HepG2 (cell line): Measurements from ENCODE around the gene CASR. TPM values are rescaled to one million over a fixed set of nuclear protein-coding genes. Genes with fewer than 3 reads are reported as not detected.

ENCODE experiments used
- ATAC-seq: fragments of 200-7000 bp; cut with Tn5 transposase; 3 replicates; pipeline ENCODE4 v1.9.1; 2020; ENCODE audit warnings: mild to moderate bottlenecking, moderate library complexity
- BruUV-seq: library from RNA; stranded (reverse); fragments of 400-500 nt; replicated peaks from 2 replicates; lab custom pipeline; 2021; lab: Mats Ljungman, UMichigan
- CTCF ChIA-PET: fragments of 300-600 bp; formaldehyde crosslinking; extraction: SDS; loops from one replicate; lab custom pipeline; 2021; ENCODE audit warnings: low total read pairs, inconsistent platforms, low intra/inter-chr PET ratio; lab: Yijun Ruan, JAX
- POLR2A ChIA-PET: fragments of 350-600 bp; sonication (Branson Sonifier 250); formaldehyde crosslinking; loops from one replicate; lab custom pipeline; 2020; ENCODE audit warnings: antibody characterized with exemption, inconsistent platforms; lab: Yijun Ruan, JAX
- DNase-seq: peaks from one replicate; pipeline ENCODE4 v3.0.0-alpha.2; 2015; ENCODE audit warnings: low spot score
- FAIRE-seq: peaks from 3 replicates; lab custom pipeline; 2011; peaks lifted over from hg19 to GRCh38; lab: Jason Lieb, UNC
- H2AFZ ChIP-seq: one replicate; pipeline ENCODE4 v1.6.1; 2011; ENCODE audit warnings: low read length, inconsistent platforms
- H3K27ac ChIP-seq: fragments of 300-600 bp; 3 replicates; pipeline ENCODE4 v1.8.0; 2011; ENCODE audit warnings: mixed run types, mild to moderate bottlenecking, mixed read lengths, low read length, inconsistent platforms; ENCODE audit not compliant: insufficient read depth; ENCODE audit errors: extremely low read length
- H3K27me3 ChIP-seq, 2 experiments: fragments of 200-600 bp in 1 of 2; 2 replicates in 1 of 2; 3 replicates in 1 of 2; pipeline versions ENCODE4 v1.6.0 to v1.8.0; 2011; ENCODE audit warnings: low read length in 2 of 2, mild to moderate bottlenecking in 2 of 2, moderate library complexity in 2 of 2, inconsistent platforms in 1 of 2; ENCODE audit not compliant: insufficient read depth in 2 of 2, control insufficient read depth in 1 of 2
- H3K36me3 ChIP-seq, 2 experiments: fragments of 200-600 bp in 1 of 2; replicated peaks in 1 of 2; 2 replicates in 1 of 2; 3 replicates in 1 of 2; pipeline versions ENCODE4 v1.5.1 to v1.8.0; 2011; ENCODE audit warnings: low read length in 2 of 2, inconsistent platforms in 1 of 2; ENCODE audit not compliant: insufficient read depth in 2 of 2, control insufficient read depth in 1 of 2
- H3K4me1 ChIP-seq: 2 replicates; pipeline ENCODE4 v1.5.1; 2012; ENCODE audit warnings: low read length, inconsistent platforms; ENCODE audit not compliant: insufficient read depth
- H3K4me2 ChIP-seq: 2 replicates; pipeline ENCODE4 v1.6.0; 2011; ENCODE audit warnings: low read depth, low read length, inconsistent platforms
- H3K4me3 ChIP-seq, 3 experiments: fragments of 200-600 bp in 1 of 3; sonication (generic), shearing (Covaris generic) in 1 of 3; replicated peaks in 1 of 3; 2 replicates each; pipeline ENCODE4 v1.5.1; 2011 to 2016; ENCODE audit warnings: low read length in 3 of 3, inconsistent platforms in 2 of 3, low read depth in 2 of 3, mild to moderate bottlenecking in 2 of 3, control low read depth in 1 of 3, mixed read lengths in 1 of 3; ENCODE audit not compliant: insufficient read depth in 1 of 3
- H3K79me2 ChIP-seq: one replicate; pipeline ENCODE4 v1.6.1; 2011; ENCODE audit warnings: low read length, inconsistent platforms; ENCODE audit not compliant: insufficient read depth
- H3K9ac ChIP-seq: 2 replicates; pipeline ENCODE4 v1.6.0; 2011; ENCODE audit warnings: mild to moderate bottlenecking, low read depth, low read length, inconsistent platforms; ENCODE audit not compliant: insufficient read depth
- H3K9me3 ChIP-seq: 2 replicates; pipeline ENCODE4 v1.5.1; 2012; ENCODE audit warnings: mild to moderate bottlenecking, low read length
- H4K20me1 ChIP-seq: 2 replicates; pipeline ENCODE4 v1.6.0; 2011; ENCODE audit warnings: inconsistent platforms, mild to moderate bottlenecking, low read length, moderate library complexity; ENCODE audit not compliant: insufficient read depth
- MYNN ChIP-seq: sonication (generic); formaldehyde crosslinking; IDR thresholded peaks from 2 replicates; pipeline ENCODE4 v1.4.0; 2020; ENCODE audit warnings: mild to moderate bottlenecking, low read depth, missing genetic modification reagents
- NFE2L1 ChIP-seq: sonication (generic); formaldehyde crosslinking; IDR thresholded peaks from 2 replicates; pipeline ENCODE4 v1.4.0; 2020; ENCODE audit warnings: missing genetic modification reagents, mild to moderate bottlenecking, borderline replicate concordance
- TARDBP ChIP-seq: sonication (generic); formaldehyde crosslinking; IDR thresholded peaks from 2 replicates; pipeline ENCODE4 v1.8.0; 2022; ENCODE audit warnings: mild to moderate bottlenecking, missing genetic modification reagents
- ZNF17 ChIP-seq: sonication (generic); formaldehyde crosslinking; IDR thresholded peaks from 2 replicates; pipeline ENCODE4 v1.5.0; 2020; ENCODE audit warnings: mild to moderate bottlenecking, missing genetic modification reagents
- ZNF556 ChIP-seq: sonication (generic); formaldehyde crosslinking; IDR thresholded peaks from 2 replicates; pipeline ENCODE4 v1.4.0; 2020; ENCODE audit warnings: mild to moderate bottlenecking, missing genetic modification reagents, borderline replicate concordance
- ZNF678 ChIP-seq: sonication (generic); formaldehyde crosslinking; IDR thresholded peaks from 2 replicates; pipeline ENCODE4 v1.4.0; 2020; ENCODE audit warnings: mild to moderate bottlenecking, missing genetic modification reagents
- WGBS: methylation state at CpG from one replicate; pipeline ENCODE4 v1.1.6; 2017; ENCODE audit warnings: low lambda C conversion rate; 5-methylcytosine and 5-hydroxymethylcytosine counted together
- in situ Hi-C: cut with HindIII; loops from 2 replicates; pipeline ENCODE4 v1.10.0; 2017; ENCODE audit warnings: low pct_unique_long_range_greater_than_20kb; ENCODE audit not compliant: extremely low pct_ligation_motif_present
- intact Hi-C: fragments of 100-400 bp; cut with micrococcal nuclease; formaldehyde crosslinking; loops from one replicate; pipeline ENCODE4 v1.10.0; 2022; ENCODE audit not compliant: unreplicated experiment
- polyA plus RNA-seq, 8 experiments: library from polyadenylated mRNA; depleted of rRNA in 3 of 8; stranded (reverse) in 7 of 8; unstranded in 1 of 8; fragments of >200 nt; fragmentation: Illumina TruSeq in 4 of 8; extraction: Trizol in 4 of 8; gene quantifications; 2 replicates each; pipeline versions ENCODE4 v1.2.1 to v1.2.3, GENCODE V29; 2011 to 2016; ENCODE audit warnings: low read depth in 4 of 8, missing spikeins in 1 of 8, mixed read lengths in 1 of 8; ENCODE audit not compliant: insufficient read depth in 1 of 8
- total RNA-seq, 5 experiments: library from RNA; depleted of rRNA; stranded (reverse); fragments of >200 nt; fragmentation: Illumina TruSeq; extraction: Trizol; gene quantifications; 2 replicates each; pipeline ENCODE4 v1.2.3, GENCODE V29; 2016; ENCODE audit warnings: low read depth in 1 of 5
- TF ChIP-seq, protein P1 (sequence below): IDR thresholded peaks from 2 replicates; pipeline ENCODE4 v1.6.1; 2016; ENCODE audit warnings: missing genetic modification reagents, missing compliant biosample characterization
- TF ChIP-seq, protein P2 (sequence below): sonication (generic); formaldehyde crosslinking; IDR thresholded peaks from 2 replicates; pipeline ENCODE4 v1.4.0; 2020; ENCODE audit warnings: missing genetic modification reagents, mild to moderate bottlenecking, borderline replicate concordance

Gene CASR
- total and polyA plus RNA-seq, 2 of the 13 experiments (the other 11 are each of a cell fraction or from before 2014, with no cell fraction given), result not detected

GRCh38 chr3:122183893-122184590 is 574 bp downstream of the CASR start (continued):
- TF ChIP-seq, protein P1, sequence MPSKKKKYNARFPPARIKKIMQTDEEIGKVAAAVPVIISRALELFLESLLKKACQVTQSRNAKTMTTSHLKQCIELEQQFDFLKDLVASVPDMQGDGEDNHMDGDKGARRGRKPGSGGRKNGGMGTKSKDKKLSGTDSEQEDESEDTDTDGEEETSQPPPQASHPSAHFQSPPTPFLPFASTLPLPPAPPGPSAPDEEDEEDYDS (CRISPR knock-in tag), result no peak
- TF ChIP-seq TARDBP (no peak), MYNN (CRISPR knock-in tag) (no peak)
- TF ChIP-seq, protein P2, sequence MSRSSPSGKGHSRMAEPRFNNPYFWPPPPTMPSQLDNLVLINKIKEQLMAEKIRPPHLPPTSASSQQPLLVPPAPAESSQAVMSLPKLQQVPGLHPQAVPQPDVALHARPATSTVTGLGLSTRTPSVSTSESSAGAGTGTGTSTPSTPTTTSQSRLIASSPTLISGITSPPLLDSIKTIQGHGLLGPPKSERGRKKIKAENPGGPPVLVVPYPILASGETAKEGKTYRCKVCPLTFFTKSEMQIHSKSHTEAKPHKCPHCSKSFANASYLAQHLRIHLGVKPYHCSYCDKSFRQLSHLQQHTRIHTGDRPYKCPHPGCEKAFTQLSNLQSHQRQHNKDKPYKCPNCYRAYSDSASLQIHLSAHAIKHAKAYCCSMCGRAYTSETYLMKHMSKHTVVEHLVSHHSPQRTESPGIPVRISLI, result no peak

DNA sequence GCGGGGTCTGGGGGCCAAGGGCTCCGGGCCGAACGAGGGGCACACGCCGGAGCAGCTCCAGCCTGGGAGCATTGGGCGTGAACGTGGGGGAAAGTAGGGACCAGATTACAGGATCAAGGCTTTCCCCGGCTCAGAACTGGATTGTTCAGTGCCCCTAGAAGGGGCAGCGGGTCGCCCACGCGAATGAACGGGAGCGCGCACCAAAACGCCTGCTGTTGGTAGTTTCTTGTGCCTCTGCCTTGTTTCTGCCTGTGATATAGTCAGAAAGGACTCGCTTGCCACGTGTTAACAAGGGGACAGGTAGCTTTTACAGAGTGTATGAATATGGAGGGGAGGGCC is 1.1 kb downstream of the CASR start:
- WGBS, result 66% methylated on average over 10 of the region's 19 CpGs
- ATAC-seq (no peak), FAIRE-seq (no peak), DNase-seq (no peak)
- H3K79me2 ChIP-seq, result no peaks in the 10 kb centered on the region
- H3K9me3 ChIP-seq, result no peaks in the 10 kb centered on the region
- no peak overlapping the region for H3K27ac ChIP-seq
- in situ Hi-C loops (no loop called here), intact Hi-C loops (no loop called here)
- no peak overlapping the region for H3K4me2 ChIP-seq
- ChIA-PET CTCF (no interaction called here), POLR2A (no interaction called here)
- H3K4me1 ChIP-seq, result no peaks in the 10 kb centered on the region
- H2AFZ ChIP-seq, result no peak overlapping the region
- H4K20me1 ChIP-seq, result no peaks in the 10 kb centered on the region
- no peaks in the 10 kb centered on the region for H3K36me3 ChIP-seq
- no peak overlapping the region for H3K4me3 ChIP-seq
- H3K27me3 ChIP-seq, result peaks cover 0 to 24% of the 10 kb centered on the region in 2 experiments; a peak in 4 of 5 replicates
- TF ChIP-seq ZNF678 (CRISPR knock-in tag), result no peak
- no peak for TF ChIP-seq NFE2L1 (CRISPR knock-in tag)
- TF ChIP-seq ZNF17, result no peak
- no peak for TF ChIP-seq ZNF556
- H3K9ac ChIP-seq, result no peak overlapping the region
- BruUV-seq, result no TSS peak
